H9 (cell line): ENCODE data around the gene ETFB. TPM values are rescaled to one million over a fixed set of nuclear protein-coding genes. Genes with fewer than 3 reads are reported as not detected.
A peak's percentile ranks its signal among the peaks of the same experiment; 100 is the strongest.

Experiments used
- DNase-seq: peaks from one replicate; pipeline ENCODE4 v3.0.0-alpha.2; 2017
- H2AFZ ChIP-seq: one replicate; pipeline ENCODE4 v1.6.1; 2013; ENCODE audit warnings: mild to moderate bottlenecking, low read length, control low read depth, moderate library complexity
- H2AK5ac ChIP-seq: 2 replicates; pipeline ENCODE4 v1.6.1; 2013; ENCODE audit warnings: low read length, control low read depth, mixed read lengths; ENCODE audit not compliant: insufficient read length
- H2BK120ac ChIP-seq: one replicate; pipeline ENCODE4 v1.6.1; 2013; ENCODE audit warnings: low read depth, mild to moderate bottlenecking, low read length, control low read depth, inconsistent platforms; ENCODE audit not compliant: poor library complexity, severe bottlenecking
- H2BK12ac ChIP-seq: 2 replicates; pipeline ENCODE4 v1.6.1; 2013; ENCODE audit warnings: low read length, control low read depth, mixed read lengths, low read depth; ENCODE audit not compliant: insufficient read length
- H2BK15ac ChIP-seq: 2 replicates; pipeline ENCODE4 v1.6.1; 2013; ENCODE audit warnings: low read depth, low read length, control low read depth
- H2BK20ac ChIP-seq: one replicate; pipeline ENCODE4 v1.6.1; 2013; ENCODE audit warnings: low read depth, mild to moderate bottlenecking, low read length, control low read depth, inconsistent platforms; ENCODE audit not compliant: poor library complexity, severe bottlenecking
- H2BK5ac ChIP-seq: 2 replicates; pipeline ENCODE4 v1.6.1; 2013; ENCODE audit warnings: low read length, control low read depth, mixed read lengths; ENCODE audit not compliant: insufficient read length
- H3K14ac ChIP-seq: 2 replicates; pipeline ENCODE4 v1.6.1; 2013; ENCODE audit warnings: low read length, control low read depth; ENCODE audit not compliant: insufficient read depth
- H3K18ac ChIP-seq: 2 replicates; pipeline ENCODE4 v1.6.1; 2013; ENCODE audit warnings: low read depth, mild to moderate bottlenecking, mixed read lengths, low read length, control low read depth; ENCODE audit not compliant: insufficient read length
- H3K23ac ChIP-seq: 2 replicates; pipeline ENCODE4 v1.6.1; 2013; ENCODE audit warnings: low read length, control low read depth, mixed read lengths, low read depth; ENCODE audit not compliant: insufficient read length
- H3K23me2 ChIP-seq: 2 replicates; pipeline ENCODE4 v1.6.1; 2013; ENCODE audit warnings: low read depth, mild to moderate bottlenecking, mixed read lengths, low read length, control low read depth; ENCODE audit not compliant: insufficient read length, poor library complexity, severe bottlenecking
- H3K27ac ChIP-seq: 2 replicates; pipeline ENCODE4 v1.5.1; 2013; ENCODE audit warnings: low read length, control low read depth, mixed read lengths, low read depth; ENCODE audit not compliant: insufficient read length
- H3K27me3 ChIP-seq: 2 replicates; pipeline ENCODE4 v1.6.1; 2013; ENCODE audit warnings: low read length, control low read depth, inconsistent platforms; ENCODE audit not compliant: insufficient read depth
- H3K4ac ChIP-seq: 2 replicates; pipeline ENCODE4 v1.6.1; 2013; ENCODE audit warnings: low read depth, mild to moderate bottlenecking, control low read depth, inconsistent platforms, low read length, moderate library complexity
- H3K4me1 ChIP-seq: 2 replicates; pipeline ENCODE4 v1.6.1; 2013; ENCODE audit warnings: low read length, control low read depth, inconsistent platforms; ENCODE audit not compliant: insufficient read depth
- H3K4me2 ChIP-seq: 2 replicates; pipeline ENCODE4 v1.6.1; 2013; ENCODE audit warnings: low read length, control low read depth, mixed read lengths; ENCODE audit not compliant: insufficient read length, insufficient read depth
- H3K56ac ChIP-seq: 2 replicates; pipeline ENCODE4 v1.6.1; 2013; ENCODE audit warnings: low read depth, mild to moderate bottlenecking, mixed read lengths, low read length, control low read depth; ENCODE audit not compliant: insufficient read length
- H3K79me1 ChIP-seq: 2 replicates; pipeline ENCODE4 v1.6.1; 2013; ENCODE audit warnings: low read depth, mild to moderate bottlenecking, moderate library complexity, low read length, control low read depth, inconsistent platforms; ENCODE audit not compliant: insufficient read depth, poor library complexity, severe bottlenecking
- H3K79me2 ChIP-seq: 2 replicates; pipeline ENCODE4 v1.6.1; 2013; ENCODE audit warnings: low read length, control low read depth, inconsistent platforms; ENCODE audit not compliant: insufficient read depth
- H3K9ac ChIP-seq: 2 replicates; pipeline ENCODE4 v1.6.1; 2013; ENCODE audit warnings: low read length, control low read depth, mixed read lengths; ENCODE audit not compliant: insufficient read length; ENCODE audit errors: extremely low read depth
- H3K9me3 ChIP-seq: one replicate; pipeline ENCODE4 v1.6.1; 2013; ENCODE audit warnings: low read depth, low read length, inconsistent platforms; ENCODE audit not compliant: control insufficient read depth
- H3T11ph ChIP-seq: one replicate; pipeline ENCODE4 v1.6.1; 2013; ENCODE audit warnings: mild to moderate bottlenecking, low read length, control low read depth, inconsistent platforms
- H4K20me1 ChIP-seq: one replicate; pipeline ENCODE4 v1.6.1; 2013; ENCODE audit not compliant: control insufficient read depth, insufficient read length, insufficient read depth
- H4K5ac ChIP-seq: 2 replicates; pipeline ENCODE4 v1.6.1; 2013; ENCODE audit warnings: low read depth, mild to moderate bottlenecking, mixed read lengths, low read length, control low read depth; ENCODE audit not compliant: insufficient read length
- H4K8ac ChIP-seq: replicated peaks from 2 replicates; pipeline ENCODE4 v1.6.1; 2013; ENCODE audit warnings: low read length, control low read depth, mixed read lengths, low read depth; ENCODE audit not compliant: insufficient read length
- H4K91ac ChIP-seq: 2 replicates; pipeline ENCODE4 v1.6.1; 2013; ENCODE audit warnings: low read depth, mild to moderate bottlenecking, moderate library complexity, mixed read lengths, low read length, control low read depth; ENCODE audit not compliant: insufficient read length
- H3K27ac Mint-ChIP-seq, 3 experiments: 2 replicates in 2 of 3; 3 replicates in 1 of 3; pipeline ENCODE4 v1.8.0; 2020 to 2021; ENCODE audit warnings: mixed read lengths in 3 of 3, mild to moderate bottlenecking in 1 of 3, moderate library complexity in 1 of 3
- H3K27me3 Mint-ChIP-seq: 2 replicates; pipeline ENCODE4 v1.8.0; 2021; ENCODE audit warnings: low read depth, mild to moderate bottlenecking, moderate library complexity, mixed read lengths
- H3K36me3 Mint-ChIP-seq, 3 experiments: 2 replicates in 2 of 3; 3 replicates in 1 of 3; pipeline ENCODE4 v1.8.0; 2020 to 2021; ENCODE audit warnings: low read depth in 3 of 3, mixed read lengths in 3 of 3; ENCODE audit not compliant: insufficient read depth in 1 of 3
- H3K4me1 Mint-ChIP-seq, 2 experiments: 2 replicates each; pipeline ENCODE4 v1.8.0; 2020; ENCODE audit warnings: mixed read lengths in 2 of 2
- H3K4me3 Mint-ChIP-seq, 2 experiments: 2 replicates in 1 of 2; 3 replicates in 1 of 2; pipeline ENCODE4 v1.8.0; 2020 to 2021; ENCODE audit warnings: mild to moderate bottlenecking in 2 of 2, mixed read lengths in 2 of 2, moderate library complexity in 1 of 2
- H3K9me3 Mint-ChIP-seq, 2 experiments: 2 replicates in 1 of 2; 3 replicates in 1 of 2; pipeline ENCODE4 v1.8.0; 2020; ENCODE audit warnings: mild to moderate bottlenecking in 2 of 2, mixed read lengths in 2 of 2, moderate library complexity in 1 of 2
- WGBS: extraction: QIAGEN DNeasy Blood & Tissue Kit; methylation state at CpG from one replicate; pipeline ENCODE4 v1.1.7; 2013; ENCODE audit warnings: missing lambda C conversion rate, low lambda C conversion rate, mixed read lengths; ENCODE audit not compliant: insufficient read length; ENCODE audit errors: extremely low coverage; 5-methylcytosine and 5-hydroxymethylcytosine counted together
- total RNA-seq: library from RNA; stranded (reverse); gene quantifications from 2 replicates; pipeline ENCODE4 v1.2.1, GENCODE V29; 2021
- TF ChIP-seq, protein P1 (sequence below): fragments of 200-600 bp; sonication (generic); conservative IDR thresholded peaks from 3 replicates; pipeline ENCODE4 v1.8.0; 2021; ENCODE audit warnings: antibody characterized with exemption, mild to moderate bottlenecking

The ETFB gene
- total RNA-seq, 1 experiment from 2014 or later, result 49.4 TPM

DNA sequence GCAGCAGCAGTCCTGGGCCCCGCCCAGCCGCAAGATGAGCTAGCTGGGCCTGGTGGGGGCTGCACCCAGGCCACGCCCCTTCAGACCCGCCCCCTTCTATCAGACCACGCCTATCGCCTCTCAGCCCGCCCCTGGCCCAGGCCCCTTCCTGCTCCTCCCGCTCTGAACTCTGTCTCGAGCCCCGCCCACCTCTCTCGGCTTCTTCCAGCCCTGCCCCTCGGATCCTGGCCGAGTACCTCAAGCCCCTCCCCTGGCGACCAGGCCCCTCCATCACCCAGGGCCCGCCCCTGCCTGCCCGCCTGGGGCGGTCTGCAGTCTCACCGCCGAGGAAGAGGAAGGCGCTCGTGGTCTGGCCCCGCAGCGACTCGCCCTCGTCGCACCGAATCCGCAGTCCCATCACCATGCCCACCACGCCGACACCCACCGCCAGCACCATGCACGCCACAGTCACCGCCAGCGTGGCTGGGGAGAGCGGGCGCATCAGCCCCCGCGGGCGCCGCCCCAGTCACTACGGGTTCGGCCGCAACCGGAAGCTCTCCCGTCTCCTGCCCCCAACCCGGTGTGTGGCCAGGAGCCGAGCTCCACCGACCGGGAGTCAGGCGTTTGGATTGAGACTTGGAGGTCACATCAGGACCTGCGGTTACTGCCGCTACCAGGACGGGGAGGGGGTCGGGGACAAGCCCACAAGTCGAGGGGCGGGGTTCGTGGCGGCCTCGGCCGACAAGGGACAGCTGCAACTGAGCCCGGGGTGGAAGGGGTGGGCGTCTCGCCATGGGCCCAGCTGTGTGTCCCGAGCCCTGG, 1.6 kb upstream of the ETFB start:
- H3K27me3 ChIP-seq, result no peaks in the 10 kb centered on the region
- H3K79me1 ChIP-seq, result no peaks in the 10 kb centered on the region
- Mint-ChIP-seq H3K27ac (peak overlapping the region; percentile 44 to 98 (median 84); a peak in 4 of 7 replicates), H3K4me3 (peak overlapping the region; percentile 95 to 100), H3K9me3 (no peaks in the 10 kb centered on the region), H3K36me3 (no peaks in the 10 kb centered on the region; a peak in 1 of 7 replicates), H3K4me1 (peaks cover 34 to 36% of the 10 kb centered on the region in 2 experiments), H3K27me3 (peaks cover 10% of the 10 kb centered on the region)
- H3K79me2 ChIP-seq, result no peaks in the 10 kb centered on the region
- H3K9me3 ChIP-seq, result no peaks in the 10 kb centered on the region
- H3K23ac ChIP-seq, result no peak overlapping the region
- H3K4me1 ChIP-seq, result no peaks in the 10 kb centered on the region
- no peak overlapping the region for H4K8ac ChIP-seq
- peak overlapping the region; percentile 90 for H3K14ac ChIP-seq
- no peak overlapping the region for H4K91ac ChIP-seq
- H2BK120ac ChIP-seq, result no peak overlapping the region
- H3K23me2 ChIP-seq, result peaks cover 21% of the 10 kb centered on the region
- H2BK20ac ChIP-seq, result no peak overlapping the region
- peak; percentile 99 for DNase-seq
- TF ChIP-seq, protein P1, sequence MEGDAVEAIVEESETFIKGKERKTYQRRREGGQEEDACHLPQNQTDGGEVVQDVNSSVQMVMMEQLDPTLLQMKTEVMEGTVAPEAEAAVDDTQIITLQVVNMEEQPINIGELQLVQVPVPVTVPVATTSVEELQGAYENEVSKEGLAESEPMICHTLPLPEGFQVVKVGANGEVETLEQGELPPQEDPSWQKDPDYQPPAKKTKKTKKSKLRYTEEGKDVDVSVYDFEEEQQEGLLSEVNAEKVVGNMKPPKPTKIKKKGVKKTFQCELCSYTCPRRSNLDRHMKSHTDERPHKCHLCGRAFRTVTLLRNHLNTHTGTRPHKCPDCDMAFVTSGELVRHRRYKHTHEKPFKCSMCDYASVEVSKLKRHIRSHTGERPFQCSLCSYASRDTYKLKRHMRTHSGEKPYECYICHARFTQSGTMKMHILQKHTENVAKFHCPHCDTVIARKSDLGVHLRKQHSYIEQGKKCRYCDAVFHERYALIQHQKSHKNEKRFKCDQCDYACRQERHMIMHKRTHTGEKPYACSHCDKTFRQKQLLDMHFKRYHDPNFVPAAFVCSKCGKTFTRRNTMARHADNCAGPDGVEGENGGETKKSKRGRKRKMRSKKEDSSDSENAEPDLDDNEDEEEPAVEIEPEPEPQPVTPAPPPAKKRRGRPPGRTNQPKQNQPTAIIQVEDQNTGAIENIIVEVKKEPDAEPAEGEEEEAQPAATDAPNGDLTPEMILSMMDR, result no peak
- no peak overlapping the region for H2AK5ac ChIP-seq
- H3K9ac ChIP-seq, result peak overlapping the region; percentile 71
- H2BK15ac ChIP-seq, result no peak overlapping the region; the same call in 1 of the 2 replicates
- H3K27ac ChIP-seq, result no peak overlapping the region
- no peak overlapping the region for H3K4ac ChIP-seq
- H3K56ac ChIP-seq, result no peak overlapping the region
- H3T11ph ChIP-seq, result no peak overlapping the region
- H4K5ac ChIP-seq, result no peak overlapping the region
- H3K4me2 ChIP-seq, result peak overlapping the region; percentile 69
- no peaks in the 10 kb centered on the region for H4K20me1 ChIP-seq
- no peak overlapping the region for H2AFZ ChIP-seq
- H3K18ac ChIP-seq, result peak overlapping the region; percentile 97
- no peak overlapping the region for H2BK5ac ChIP-seq
- no peak overlapping the region for H2BK12ac ChIP-seq
- no CpG with 5 or more reads among the region's 64 CpGs for WGBS
